SH-SY5Y (cell line): Measurements from ENCODE around the gene PRRT1B.

Experiments
- GATA2 ChIP-seq: IDR thresholded peaks from 2 replicates; pipeline ENCODE4 v1.6.1; 2011; ENCODE audit warnings: mild to moderate bottlenecking, low read depth, low read length
- GATA3 ChIP-seq: IDR thresholded peaks from 2 replicates; pipeline ENCODE4 v1.6.1; 2011; ENCODE audit warnings: low read depth, mild to moderate bottlenecking, low read length, moderate library complexity

- TF ChIP-seq GATA3 (no peak), GATA2 (no peak)
Observed at GRCh38 chr9:131582056-131582455, 36.7 kb downstream of the PRRT1B start.
